GM18526 (cell line): ENCODE measurements around the gene TPCN1.

Source experiments
- POLR2A ChIP-seq: IDR thresholded peaks from 3 replicates; pipeline ENCODE4 v1.6.1; 2011; ENCODE audit not compliant: insufficient read length; ENCODE audit errors: extremely low read depth

Gene TPCN1

GRCh38 chr12:113250045-113250444 is 28.8 kb downstream of the TPCN1 start:
- no peak for TF ChIP-seq POLR2A

- TF ChIP-seq POLR2A = no peak
Measured at GRCh38 chr12:113251404-113252070, 30.3 kb downstream of the TPCN1 start.

DNA sequence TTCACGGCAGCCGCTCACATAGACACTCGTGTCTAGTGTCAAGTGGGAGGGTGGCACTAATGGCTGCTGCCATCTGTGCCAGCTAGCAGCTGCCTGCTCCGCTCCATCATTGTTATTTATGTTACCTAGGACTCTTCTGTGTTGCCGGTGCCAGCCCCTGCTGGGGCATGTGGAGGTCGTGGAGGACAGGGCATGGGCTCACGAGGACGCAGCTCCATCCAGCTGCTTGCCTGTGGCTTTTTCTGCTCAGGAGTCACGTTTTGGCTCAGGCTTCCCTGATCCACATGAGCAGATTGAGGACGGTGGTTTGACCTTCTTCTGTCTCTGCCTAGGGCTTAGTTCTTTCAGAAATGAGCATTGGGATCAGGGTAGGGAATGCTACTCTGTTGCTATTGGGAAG is 31.2 kb downstream of the TPCN1 start:
- no peak for TF ChIP-seq POLR2A

DNA sequence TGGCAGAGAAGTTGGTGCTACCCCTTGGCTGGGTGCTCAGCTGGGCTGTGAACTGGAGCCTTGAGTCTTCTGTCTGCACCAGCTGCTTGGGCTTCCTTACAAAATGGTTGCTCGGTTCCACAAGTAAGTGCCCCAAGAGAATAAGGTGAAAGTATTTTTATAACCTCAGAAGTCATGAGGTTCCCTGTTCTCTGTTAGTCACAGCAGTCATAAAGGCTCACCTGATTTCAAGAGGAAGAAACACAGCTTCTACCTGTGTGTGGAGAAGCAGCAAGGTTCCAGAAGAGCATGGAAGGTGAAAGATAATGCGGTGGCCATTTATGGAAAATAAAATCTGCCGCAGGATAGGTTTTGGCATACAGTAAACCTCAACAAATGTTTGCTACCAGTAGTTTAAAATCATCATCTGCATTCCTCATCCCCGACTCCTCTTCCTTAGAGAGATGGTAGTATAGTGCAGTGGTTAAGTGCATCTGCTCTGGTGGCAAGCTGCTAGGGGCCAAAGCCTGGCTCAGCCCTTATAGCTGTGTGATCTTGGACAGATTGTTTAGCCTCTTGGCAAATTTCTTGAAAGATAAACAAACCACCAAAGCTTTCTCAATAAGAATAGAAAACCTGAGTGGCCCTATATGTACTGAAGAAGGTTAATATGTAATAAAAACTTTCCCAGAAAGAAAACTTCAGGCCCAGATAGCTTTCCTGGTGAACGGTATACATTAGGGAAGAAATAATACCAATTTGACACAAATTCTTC is 32.4 kb downstream of the TPCN1 start:
- TF ChIP-seq POLR2A = no peak

DNA sequence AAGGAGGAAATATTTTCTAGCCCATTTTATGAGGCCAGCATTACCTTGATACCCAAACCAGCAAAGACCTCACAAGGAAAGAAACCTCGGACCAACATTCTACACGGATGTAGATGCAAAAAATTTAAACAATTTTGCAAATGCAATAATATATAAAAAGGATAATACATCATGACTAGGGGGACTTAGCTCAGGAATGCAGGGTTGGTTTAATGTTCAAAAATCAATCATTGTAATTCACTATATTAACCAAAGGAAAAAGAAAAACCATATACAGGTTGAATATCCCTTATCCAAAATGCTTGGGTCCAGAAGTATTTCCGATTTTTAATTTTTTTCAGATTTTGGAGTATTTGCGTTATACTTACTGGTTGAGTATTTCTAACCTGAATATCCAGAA is 33.0 kb downstream of the TPCN1 start:
- TF ChIP-seq POLR2A = no peak

DNA sequence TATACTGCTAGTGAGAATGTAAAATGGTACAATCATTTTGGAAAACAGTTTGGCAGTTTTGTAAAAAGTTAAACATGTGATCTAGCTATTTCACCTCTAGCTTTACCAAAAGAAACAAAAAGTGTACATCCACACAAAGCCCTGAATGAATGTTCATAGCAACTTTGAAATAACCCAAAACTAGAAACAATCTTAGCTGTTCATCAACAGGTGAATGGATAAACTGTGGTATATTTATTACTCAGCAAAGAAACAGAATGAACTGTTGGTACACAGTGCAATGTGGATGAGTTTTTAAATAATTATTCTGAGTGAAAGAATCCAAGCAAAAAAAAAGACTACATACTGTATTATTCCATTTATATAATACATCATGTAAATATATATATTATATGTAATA is 36.3 kb downstream of the TPCN1 start:
- TF ChIP-seq POLR2A = no peak

DNA sequence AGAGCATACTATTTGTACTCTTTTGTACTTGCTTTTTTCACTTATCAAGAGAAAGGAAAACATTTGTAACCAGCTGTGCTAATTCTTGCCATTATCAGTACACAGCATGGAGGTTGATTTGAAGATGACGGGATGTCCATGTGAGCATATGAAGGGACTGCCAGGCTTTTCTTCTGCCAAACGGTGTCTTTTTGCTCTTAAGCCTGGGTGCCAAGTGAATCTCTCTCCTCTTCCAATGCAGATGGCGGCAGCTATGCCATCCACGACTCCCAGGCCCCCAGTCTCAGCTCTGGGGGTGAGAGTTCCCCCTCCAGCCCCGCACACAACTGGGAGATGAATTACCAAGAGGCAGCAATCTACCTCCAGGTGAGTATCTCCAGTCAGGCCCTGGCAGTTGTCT is 38.9 kb downstream of the TPCN1 start:
- no peak for TF ChIP-seq POLR2A

DNA sequence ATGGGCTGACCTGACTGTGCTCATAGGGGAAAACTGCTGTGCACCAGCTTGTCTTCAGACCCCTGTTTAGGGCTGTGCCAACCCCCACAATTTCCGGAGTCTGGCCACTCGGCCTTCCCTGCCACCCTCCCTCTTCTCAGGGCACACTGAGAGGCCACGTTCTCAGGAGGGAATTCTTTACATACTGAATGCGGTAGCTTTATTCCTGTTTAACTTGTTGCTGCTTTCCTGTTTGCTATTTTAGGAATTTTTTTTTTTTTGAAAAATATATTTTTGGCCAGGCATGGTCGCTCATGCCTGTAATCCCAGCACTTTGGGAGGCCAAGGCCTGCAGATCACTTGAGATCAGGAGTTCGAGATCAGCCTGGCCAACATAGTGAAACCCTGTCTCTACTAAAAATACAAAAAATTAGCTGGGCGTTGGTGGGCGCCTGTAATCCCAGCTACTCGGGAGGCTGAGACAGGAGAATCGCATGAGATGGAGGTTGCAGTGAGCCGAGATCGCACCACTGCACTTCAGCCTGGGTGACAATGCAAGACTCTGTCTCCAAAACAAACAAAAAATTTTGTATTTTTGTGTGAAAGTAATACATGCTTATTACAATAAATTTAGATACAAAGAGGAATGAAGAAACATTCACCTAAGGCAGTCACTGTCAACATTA is 39.5 kb downstream of the TPCN1 start:
- TF ChIP-seq POLR2A = no peak

DNA sequence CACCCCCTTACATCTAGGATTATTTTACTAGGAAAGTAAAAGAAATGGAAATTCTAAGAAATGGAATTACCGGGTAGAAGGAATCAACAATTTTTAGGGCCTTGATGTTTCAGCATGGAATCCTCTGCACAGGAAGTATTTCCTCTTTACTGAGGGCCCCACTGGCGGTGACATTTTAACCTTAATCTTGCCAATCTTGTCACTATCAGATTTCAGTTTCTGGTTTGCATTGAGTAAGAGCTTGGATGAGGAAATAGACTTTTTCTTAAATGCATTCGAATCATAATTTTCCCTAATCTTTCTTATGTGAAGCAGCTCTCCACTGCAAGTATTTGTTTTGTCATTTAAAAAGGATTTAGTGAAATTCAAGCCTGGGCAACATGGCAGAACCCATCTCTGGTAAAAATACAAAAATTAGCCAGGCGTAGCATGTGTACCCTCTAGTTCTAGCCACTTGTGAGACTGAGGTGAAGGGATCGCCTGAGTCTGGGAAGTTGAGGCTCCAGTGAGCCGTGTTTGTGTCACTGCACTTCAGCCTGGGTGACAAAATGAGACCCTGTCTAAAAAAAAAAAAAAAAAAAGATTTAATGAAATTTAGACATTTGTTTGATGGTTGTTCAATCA is 40.7 kb downstream of the TPCN1 start:
- no peak for TF ChIP-seq POLR2A

GRCh38 chr12:113262710-113263109 is 41.4 kb downstream of the TPCN1 start:
- TF ChIP-seq POLR2A = no peak

GRCh38 chr12:113263431-113263963 is 42.2 kb downstream of the TPCN1 start:
- no peak for TF ChIP-seq POLR2A

DNA sequence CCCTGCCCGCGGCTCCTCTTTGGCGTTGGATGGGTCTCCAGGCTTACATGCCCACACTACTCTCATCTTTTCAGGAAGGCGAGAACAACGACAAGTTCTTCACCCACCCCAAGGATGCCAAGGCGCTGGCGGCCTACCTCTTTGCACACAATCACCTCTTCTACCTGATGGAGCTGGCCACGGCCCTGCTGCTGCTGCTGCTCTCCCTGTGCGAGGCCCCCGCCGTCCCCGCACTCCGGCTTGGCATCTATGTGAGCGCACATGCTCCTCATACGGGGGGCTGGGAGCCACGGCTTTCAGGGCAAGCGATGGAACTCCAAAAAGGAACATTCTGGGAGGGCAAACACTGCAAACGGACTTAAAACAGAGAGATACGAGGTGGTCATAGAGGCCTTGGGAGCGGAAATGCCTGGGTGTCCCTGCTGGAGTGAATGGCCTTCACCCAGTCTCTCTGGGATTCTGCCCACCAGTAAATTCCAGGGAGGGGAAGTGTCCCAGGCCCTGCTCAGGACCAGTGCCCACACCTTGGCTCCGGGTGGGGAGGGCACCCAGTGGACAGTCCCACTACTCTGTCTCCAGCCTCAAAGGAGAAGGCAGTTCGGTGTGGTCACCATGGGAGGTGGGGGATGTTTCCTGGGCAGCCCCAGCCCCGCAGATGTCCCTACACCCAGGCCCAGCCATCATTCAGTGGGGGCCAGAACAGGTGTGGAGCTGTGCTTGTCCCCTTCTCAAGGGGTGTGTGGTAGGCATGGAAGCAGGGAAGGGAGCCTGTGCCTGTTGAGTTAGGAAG is 45.0 kb downstream of the TPCN1 start:
- no peak for TF ChIP-seq POLR2A

GRCh38 chr12:113267621-113268020 is 46.4 kb downstream of the TPCN1 start:
- no peak for TF ChIP-seq POLR2A

DNA sequence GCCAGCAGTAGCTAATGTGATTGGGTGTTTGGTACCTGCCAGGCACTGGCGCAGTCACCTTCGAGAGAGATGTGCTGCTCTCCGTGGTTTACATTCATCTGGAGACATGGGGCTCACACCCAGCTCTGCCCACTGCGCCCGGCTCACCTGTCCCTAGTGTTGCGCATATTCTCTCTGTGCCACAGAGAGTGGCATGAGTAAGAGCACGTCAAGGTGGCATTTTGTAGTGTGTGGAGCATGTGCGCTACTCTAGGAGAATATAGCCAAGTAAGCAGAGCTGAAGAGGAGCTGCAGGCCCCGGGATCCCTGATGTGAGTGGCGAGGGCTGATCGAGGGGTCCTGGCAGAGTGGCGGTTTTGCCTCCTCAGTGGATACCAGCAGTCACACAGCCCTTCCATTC is 46.9 kb downstream of the TPCN1 start:
- TF ChIP-seq POLR2A = no peak

DNA sequence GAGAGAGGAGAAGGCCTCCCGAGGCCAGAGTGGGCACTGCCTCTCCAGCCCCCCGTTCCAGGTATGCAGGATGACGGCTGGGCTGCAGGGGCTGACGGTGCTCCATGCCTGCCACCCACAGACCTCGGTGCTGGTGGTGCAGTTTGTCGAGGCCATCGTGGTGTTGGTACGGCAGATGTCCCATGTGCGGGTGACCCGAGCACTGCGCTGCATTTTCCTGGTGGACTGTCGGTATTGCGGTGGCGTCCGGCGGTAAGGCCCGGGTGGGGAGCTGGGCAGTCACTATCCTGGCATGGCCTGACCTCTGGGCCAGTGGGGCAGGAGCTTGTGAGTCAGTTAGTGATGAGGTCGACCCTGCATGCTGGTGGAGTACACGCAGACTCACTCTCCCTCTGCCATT is 47.4 kb downstream of the TPCN1 start:
- TF ChIP-seq POLR2A = no peak
